Neural crest cell (in vitro differentiated cells): Measurements from ENCODE around the gene IGFBP7. TPM values are rescaled to one million over a fixed set of nuclear protein-coding genes. Genes with fewer than 3 reads are reported as not detected.

Experiments
- DNase-seq: peaks from one replicate; pipeline ENCODE4 v3.0.0; 2021; ENCODE audit warnings: low read depth, mixed read lengths, low spot score
- H3K27ac Mint-ChIP-seq: one replicate; pipeline ENCODE4 v1.8.0; 2021; ENCODE audit warnings: mild to moderate bottlenecking, mixed read lengths; ENCODE audit not compliant: unreplicated experiment
- H3K27me3 Mint-ChIP-seq: 2 replicates; pipeline ENCODE4 v1.8.0; 2021; ENCODE audit warnings: low read depth, mild to moderate bottlenecking, mixed read lengths
- H3K36me3 Mint-ChIP-seq: 2 replicates; pipeline ENCODE4 v1.8.0; 2021; ENCODE audit warnings: low read depth, mild to moderate bottlenecking, mixed read lengths
- H3K4me1 Mint-ChIP-seq: 2 replicates; pipeline ENCODE4 v1.8.0; 2021; ENCODE audit warnings: mixed read lengths
- H3K4me3 Mint-ChIP-seq: one replicate; pipeline ENCODE4 v1.8.0; 2021; ENCODE audit warnings: mild to moderate bottlenecking, mixed read lengths
- H3K9me3 Mint-ChIP-seq: 2 replicates; pipeline ENCODE4 v1.8.0; 2021; ENCODE audit warnings: mixed read lengths
- CTCF ChIP-seq: fragments of 200-600 bp; sonication (generic); conservative IDR thresholded peaks from 2 replicates; pipeline ENCODE4 v1.5.0; 2021; ENCODE audit warnings: antibody characterized with exemption, mild to moderate bottlenecking
- total RNA-seq: library from RNA; stranded (reverse); gene quantifications from 2 replicates; pipeline ENCODE4 v1.2.1, GENCODE V29; 2021

IGFBP7 gene
- total RNA-seq, 1 donor from 2014 or later, result 0.82 TPM

- no peaks in the 10 kb centered on the region for H3K9me3 Mint-ChIP-seq
- no peak for TF ChIP-seq CTCF
- no peaks in the 10 kb centered on the region for H3K4me1 Mint-ChIP-seq
- H3K27ac Mint-ChIP-seq, result no peak overlapping the region
- no peaks in the 10 kb centered on the region for H3K27me3 Mint-ChIP-seq
- H3K36me3 Mint-ChIP-seq, result peaks cover 18% of the 10 kb centered on the region
- no peak for DNase-seq
- no peak overlapping the region for H3K4me3 Mint-ChIP-seq
These were observed 87.1 kb downstream of the IGFBP7 start for GRCh38 chr4:57023104-57023503.

- DNase-seq, result no peak
- H3K27me3 Mint-ChIP-seq, result no peaks in the 10 kb centered on the region
- no peak overlapping the region for H3K27ac Mint-ChIP-seq
- peaks cover 23% of the 10 kb centered on the region for H3K36me3 Mint-ChIP-seq
- no peak for TF ChIP-seq CTCF
- no peak overlapping the region for H3K4me3 Mint-ChIP-seq
- no peaks in the 10 kb centered on the region for H3K4me1 Mint-ChIP-seq
- H3K9me3 Mint-ChIP-seq, result no peaks in the 10 kb centered on the region
These were observed 89.6 kb downstream of the IGFBP7 start for GRCh38 chr4:57020467-57021101.

GRCh38 chr4:57018980-57019379 is 91.2 kb downstream of the IGFBP7 start:
- no peak overlapping the region for H3K27ac Mint-ChIP-seq
- no peaks in the 10 kb centered on the region for H3K4me1 Mint-ChIP-seq
- H3K27me3 Mint-ChIP-seq, result no peaks in the 10 kb centered on the region
- H3K4me3 Mint-ChIP-seq, result no peak overlapping the region
- TF ChIP-seq CTCF, result no peak
- H3K36me3 Mint-ChIP-seq, result peaks cover 22% of the 10 kb centered on the region
- H3K9me3 Mint-ChIP-seq, result no peaks in the 10 kb centered on the region
- DNase-seq, result no peak

- no peak overlapping the region for H3K27ac Mint-ChIP-seq
- H3K27me3 Mint-ChIP-seq, result no peaks in the 10 kb centered on the region
- H3K36me3 Mint-ChIP-seq, result peaks cover 26% of the 10 kb centered on the region
- no peaks in the 10 kb centered on the region for H3K9me3 Mint-ChIP-seq
- DNase-seq, result no peak
- no peak for TF ChIP-seq CTCF
- H3K4me1 Mint-ChIP-seq, result no peaks in the 10 kb centered on the region
- H3K4me3 Mint-ChIP-seq, result no peak overlapping the region
These were observed 96.6 kb downstream of the IGFBP7 start for GRCh38 chr4:57013543-57014120.

- Mint-ChIP-seq H3K27me3 (no peaks in the 10 kb centered on the region), H3K27ac (no peak overlapping the region), H3K4me3 (no peak overlapping the region), H3K4me1 (no peaks in the 10 kb centered on the region), H3K36me3 (peaks cover 11% of the 10 kb centered on the region), H3K9me3 (no peaks in the 10 kb centered on the region)
- DNase-seq, result no peak
- TF ChIP-seq CTCF, result no peak
These were observed 110.4 kb downstream of the IGFBP7 start for GRCh38 chr4:56999751-57000150.
